DMS114 treated with DMSO at 0.1 percent for 48 hours (cell line): ENCODE measurements around the gene ABCF1.

Experiments used
- DNase-seq: peaks from one replicate; lab custom pipeline; 2025; ENCODE audit not compliant: unreplicated experiment; lab: John Stamatoyannopoulos, UW

ABCF1 gene

DNA sequence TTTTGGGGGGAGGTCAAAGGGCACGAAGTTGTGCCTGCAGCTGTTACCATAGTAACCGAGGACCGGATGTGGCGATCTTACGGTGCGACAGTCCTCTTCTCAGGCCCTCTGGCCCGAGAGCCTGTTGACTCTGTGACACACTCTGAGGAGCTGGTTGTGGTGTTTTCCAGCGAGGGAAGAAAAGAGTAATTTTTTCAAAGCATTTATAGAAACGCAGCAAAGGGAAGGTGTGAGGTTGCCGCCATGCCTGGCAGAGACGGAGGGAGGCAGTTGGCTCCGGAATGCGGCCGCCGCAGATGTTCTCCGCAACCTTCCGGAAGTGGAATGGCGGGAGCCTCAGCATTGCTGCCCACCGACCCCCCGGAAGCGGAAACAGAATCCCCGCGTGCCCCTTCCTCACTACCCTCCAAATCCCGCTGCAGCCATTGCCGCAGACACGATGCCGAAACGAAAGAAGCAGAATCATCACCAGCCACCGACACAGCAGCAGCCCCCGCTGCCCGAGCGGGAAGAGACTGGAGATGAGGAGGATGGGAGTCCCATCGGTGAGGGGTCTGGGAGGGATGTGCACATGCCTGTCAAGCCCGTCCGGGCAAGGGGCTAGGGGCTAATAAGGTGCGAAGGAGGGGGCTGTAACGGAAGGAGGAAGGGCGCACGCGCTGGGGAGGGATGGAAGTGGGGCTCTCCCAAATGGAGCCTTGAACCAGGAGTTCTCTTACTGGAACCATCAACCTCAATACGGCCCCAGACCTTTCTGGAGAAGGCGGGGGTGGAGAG lies 14.1 kb upstream of the ABCF1 start, which contains the start of gene PRR3:
PRR3 (plus strand) TSS at position 390 of the 777 bp plus-strand sequence; CDS start at position 440, 50 bp downstream.
- peak; percentile 95 for DNase-seq

DNA sequence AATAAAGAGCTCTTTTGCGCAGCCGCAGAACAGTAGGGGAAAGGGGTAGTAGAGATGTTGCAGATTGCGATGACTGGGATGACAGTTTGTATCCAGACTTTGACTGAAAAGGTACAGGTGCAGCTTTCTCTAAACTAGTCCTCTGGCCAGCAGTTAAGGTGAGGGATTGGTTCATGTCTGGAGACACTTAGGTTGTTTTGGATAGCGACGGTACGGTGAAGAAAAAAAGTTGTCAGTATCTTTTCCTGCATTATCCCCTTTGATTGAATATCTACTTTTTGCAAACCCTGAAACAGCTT lies 13.6 kb upstream of the ABCF1 start:
- peak; percentile 58 for DNase-seq

DNA sequence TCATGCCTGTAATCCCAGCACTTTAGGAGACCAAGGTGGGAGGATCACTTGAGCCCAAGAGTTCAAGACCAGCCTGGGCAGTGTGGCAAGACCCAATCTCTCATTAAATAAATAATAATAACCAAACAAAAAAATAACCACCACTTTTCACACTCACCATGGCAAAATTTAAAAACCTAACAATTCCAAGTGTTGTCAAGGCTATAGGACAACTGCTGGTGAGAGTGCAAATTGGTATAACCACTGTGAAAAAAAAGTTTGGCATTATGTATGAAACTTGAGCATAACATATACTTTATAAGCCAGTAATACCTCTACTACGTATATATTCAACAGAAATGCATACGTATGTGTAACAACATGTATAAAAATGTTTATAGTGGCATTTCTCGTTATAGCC lies 10.3 kb upstream of the ABCF1 start:
- DNase-seq, result no peak

DNA sequence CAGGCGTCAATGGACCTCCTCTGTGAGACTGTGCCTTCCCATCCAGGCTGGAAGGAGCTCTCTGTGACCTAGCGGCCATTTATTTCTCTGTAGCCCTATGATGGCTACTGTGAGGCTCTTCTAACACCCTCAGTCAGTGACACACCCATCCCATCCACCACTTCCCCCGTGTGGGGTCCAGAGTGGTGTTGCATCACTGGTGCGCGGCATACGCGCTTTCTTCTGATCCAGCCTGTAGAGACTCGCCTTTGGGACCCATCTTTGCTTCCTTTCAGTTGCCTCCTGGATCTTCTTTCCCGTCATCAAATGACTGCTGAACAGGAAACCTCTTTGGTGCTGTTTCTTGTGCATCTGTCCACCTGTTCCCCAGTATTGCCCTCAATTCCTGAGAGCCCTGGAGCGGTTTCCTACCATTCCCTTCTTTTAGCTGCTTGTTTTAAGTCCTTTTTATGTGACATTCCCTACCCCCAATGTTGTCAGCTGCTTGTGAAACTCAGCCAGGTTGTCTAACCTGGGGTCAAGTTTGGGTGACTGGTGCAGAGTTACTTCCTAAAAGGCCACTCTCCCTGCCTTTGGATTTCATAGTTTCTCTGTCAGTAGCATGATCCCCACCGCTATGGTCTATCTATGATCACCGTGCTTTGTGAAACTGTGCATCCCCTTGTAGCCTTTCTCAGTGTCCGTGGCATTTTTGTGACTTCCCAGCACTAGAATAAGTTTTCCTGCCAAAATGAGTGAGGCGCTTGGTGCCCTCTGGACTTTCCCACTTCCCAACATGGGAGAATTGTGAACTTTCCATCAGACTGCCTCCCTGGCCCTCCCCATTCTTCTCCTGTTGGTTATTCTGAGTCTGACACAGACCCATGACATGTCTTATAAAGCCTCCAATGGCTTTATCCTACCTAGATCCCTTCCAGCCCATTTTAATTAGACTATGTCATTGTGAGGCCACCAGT lies 8.5 kb upstream of the ABCF1 start:
- no peak for DNase-seq

DNA sequence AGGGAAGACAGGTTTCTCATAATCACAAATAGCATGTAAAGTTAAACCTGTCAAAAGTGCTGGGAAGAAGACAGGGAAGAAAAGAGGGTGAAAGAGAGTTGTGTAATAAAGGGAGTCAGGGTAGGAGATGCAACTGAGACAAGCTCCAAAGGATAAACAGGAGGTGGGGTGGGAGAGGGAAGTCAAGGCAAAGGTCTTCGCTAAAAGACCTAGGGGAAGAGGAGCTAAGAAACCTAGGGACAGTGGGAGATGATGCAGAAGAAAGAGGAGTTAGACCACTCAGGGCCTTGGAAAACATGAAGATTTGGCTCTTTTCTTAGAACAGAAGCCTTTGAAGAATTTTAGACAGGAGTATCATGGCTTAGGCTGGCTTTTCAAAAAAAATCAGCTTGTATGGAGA lies 7.1 kb upstream of the ABCF1 start:
- DNase-seq, result no peak

DNA sequence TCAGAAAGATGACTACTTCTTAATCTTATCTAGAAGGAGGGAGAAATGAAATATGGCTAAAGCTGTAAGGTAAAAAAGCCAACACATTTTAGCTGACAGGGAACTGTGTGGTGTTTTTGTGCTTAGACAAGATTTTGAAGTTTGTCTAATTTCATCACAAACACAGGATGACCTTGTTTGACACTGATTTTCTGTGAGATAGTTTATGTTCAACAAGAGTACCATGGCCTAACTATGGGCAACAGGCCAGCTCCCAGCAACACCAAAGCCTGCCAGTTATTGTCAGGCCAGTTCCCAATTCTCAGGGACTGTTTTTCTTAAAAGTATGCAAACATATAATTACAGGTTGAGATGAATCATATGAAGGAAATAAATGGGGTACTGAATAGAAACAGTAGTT lies 5.5 kb upstream of the ABCF1 start:
- no peak for DNase-seq

DNA sequence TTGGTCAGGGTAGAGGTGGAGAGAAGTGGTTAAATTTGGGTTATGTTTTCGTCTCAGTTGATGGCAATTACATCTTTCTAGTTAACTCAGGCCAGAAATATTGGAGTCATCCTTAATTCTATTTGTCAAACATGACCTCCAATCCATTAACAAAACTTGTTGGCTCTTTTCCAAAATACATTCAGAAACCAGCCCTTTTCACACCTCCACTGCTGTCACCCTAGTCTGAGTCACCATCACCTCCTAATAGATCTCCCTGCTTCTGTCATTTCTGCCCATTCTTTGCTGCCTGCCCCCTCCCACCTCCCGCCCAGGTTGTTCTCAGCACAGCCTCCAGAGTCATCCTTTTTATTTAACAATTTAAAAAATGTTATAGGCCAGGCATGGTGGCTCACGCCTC lies 3.0 kb upstream of the ABCF1 start:
- no peak for DNase-seq

DNA sequence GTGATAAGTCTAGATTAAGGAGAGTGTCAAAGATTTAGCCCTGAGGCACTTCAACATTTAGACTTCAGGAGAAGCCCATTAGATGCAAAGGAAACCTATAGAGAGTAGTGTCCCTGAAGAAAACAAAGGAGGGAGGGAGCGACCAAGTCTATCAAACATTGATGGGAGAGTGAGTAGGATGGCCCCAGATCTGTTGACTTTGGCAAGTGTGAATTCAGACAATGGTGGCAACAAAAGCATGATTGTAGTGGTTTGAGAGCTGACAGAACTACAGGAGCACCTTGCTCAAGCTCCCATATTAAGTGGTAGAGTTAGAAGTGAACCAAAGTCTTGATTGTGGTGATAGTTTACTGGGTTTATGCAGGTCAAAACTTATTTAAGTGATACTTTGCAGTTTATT lies 979 bp upstream of the ABCF1 start:
- no peak for DNase-seq

DNA sequence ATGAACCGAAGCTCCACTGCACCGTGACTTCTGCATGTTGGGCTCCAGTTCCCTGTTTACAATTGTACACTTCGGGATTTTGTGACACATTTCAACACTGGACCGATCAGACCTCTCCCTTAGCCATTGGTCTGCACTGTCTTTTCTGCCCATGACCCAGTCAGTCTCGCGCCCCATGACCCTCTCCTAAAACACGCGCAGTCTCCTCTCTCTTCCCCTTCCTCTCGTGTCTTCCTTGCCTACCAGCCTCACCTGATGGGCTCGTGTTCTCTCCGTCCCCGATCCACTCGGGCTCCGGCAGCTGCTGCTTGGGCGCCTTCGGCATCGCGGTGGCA lies 535 bp upstream of the ABCF1 start:
- peak; percentile 59 for DNase-seq

DNA sequence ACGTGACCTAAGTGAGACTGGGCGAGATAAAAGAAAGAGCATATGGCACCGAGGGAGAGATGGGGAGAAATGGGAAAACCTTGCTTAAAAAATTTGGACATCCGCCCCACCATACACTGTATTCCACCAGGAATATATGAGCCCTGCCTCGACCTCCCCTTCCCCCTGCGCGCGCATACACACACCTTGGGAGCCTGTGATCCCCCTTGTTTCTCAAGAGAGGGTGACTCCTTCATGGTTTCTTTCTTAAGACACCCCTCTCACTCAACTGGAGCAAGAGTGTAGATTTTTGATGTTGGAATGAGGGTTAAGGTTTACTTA lies 480 bp downstream of the ABCF1 start:
- no peak for DNase-seq

DNA sequence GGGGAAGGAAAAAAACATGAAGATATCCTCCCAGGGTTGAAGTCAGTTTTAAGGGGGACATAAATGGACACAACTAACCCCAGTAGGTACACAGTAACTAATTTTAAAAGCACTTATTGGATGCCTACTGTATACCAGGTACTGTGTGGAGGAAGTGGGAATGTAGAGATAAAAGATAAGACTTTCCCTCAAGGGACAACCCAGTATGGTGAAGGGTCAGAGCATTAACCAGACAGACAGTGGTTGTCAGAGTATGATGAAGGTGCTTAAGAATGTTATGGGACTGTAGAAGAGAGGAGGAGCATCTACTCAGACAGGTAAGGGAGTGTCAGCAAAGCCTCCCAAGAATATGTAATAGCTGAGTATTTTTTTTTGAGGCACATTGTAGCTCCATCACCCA lies 906 bp downstream of the ABCF1 start:
- DNase-seq, result no peak

DNA sequence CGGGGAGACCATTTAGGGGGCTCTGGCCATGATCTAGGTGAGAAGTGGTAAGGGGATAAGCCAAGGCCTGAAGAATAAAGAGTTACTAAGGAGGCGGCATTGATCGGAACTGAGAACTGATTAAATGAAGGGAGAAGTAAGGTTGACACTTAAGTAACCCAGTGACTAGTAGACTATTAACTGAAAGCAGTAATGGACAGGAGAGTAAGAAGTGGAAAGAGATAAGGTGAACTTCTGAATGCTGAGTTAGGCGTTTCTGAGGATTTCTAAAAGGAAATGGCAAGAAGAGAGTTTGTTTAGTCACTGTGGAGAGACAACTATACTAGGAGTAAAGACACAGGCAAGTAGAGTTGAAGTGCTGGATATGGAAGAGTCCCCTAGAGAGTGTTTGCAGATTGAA lies 1.9 kb downstream of the ABCF1 start:
- DNase-seq, result no peak

DNA sequence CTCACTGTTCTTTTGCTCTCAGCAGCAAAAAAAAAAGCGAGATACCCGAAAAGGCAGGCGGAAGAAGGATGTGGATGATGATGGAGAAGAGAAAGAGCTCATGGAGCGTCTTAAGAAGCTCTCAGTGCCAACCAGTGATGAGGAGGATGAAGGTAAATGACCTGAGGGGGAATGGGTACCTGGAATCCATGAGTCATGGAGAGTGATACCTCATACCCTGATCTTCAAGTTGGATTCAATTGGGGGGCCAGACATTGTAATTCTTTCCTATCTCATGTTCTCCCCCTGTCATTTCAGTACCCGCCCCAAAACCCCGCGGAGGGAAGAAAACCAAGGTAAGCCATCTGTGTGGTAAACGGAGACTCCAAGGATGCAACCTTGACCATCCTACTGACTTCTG lies 6.8 kb downstream of the ABCF1 start:
- DNase-seq, result no peak

DNA sequence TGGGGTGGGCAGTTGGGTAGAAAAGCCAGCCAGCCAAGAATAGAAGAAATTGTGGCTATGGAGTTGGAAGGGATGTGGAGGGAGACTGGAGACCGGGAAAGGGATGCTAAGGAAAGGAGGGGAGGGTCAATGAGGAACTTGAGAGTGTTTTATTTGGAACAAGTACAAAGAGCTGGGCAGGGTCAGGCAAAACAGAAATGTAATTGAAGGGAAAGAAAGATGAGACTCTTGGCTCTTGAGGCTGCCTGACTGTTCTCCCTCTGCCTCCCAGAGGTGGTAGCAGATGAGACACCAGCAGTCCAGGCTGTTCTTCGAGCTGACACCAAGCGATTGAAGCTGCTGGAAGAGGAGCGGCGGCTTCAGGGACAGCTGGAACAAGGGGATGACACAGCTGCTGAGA lies 12.7 kb downstream of the ABCF1 start:
- DNase-seq, result no peak

DNA sequence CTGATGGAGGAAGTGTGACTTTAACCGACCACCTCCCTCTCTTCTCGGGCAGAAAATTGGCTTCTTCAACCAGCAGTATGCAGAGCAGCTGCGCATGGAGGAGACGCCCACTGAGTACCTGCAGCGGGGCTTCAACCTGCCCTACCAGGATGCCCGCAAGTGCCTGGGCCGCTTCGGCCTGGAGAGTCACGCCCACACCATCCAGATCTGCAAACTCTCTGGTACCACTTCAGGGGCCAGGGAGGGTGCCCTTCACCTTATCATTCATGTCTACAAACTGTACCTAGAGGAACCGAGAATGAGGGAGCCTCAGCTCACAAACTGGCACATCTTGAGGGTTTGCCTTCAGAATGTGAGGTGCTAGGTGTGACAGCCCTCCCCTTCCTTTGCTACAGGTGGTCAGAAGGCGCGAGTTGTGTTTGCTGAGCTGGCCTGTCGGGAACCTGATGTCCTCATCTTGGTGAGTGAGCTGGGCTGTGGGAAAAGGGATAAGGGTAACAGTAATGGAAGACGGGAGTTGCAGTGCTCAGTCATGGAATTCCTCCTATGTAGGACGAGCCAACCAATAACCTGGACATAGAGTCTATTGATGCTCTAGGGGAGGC lies 18.6 kb downstream of the ABCF1 start:
- DNase-seq, result no peak

DNA sequence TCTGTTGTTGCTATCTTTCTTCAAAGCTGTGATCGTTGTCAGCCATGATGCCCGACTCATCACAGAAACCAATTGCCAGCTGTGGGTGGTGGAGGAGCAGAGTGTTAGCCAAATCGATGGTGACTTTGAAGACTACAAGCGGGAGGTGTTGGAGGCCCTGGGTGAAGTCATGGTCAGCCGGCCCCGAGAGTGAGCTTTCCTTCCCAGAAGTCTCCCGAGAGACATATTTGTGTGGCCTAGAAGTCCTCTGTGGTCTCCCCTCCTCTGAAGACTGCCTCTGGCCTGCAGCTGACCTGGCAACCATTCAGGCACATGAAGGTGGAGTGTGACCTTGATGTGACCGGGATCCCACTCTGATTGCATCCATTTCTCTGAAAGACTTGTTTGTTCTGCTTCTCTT lies 19.3 kb downstream of the ABCF1 start:
- no peak for DNase-seq

DNA sequence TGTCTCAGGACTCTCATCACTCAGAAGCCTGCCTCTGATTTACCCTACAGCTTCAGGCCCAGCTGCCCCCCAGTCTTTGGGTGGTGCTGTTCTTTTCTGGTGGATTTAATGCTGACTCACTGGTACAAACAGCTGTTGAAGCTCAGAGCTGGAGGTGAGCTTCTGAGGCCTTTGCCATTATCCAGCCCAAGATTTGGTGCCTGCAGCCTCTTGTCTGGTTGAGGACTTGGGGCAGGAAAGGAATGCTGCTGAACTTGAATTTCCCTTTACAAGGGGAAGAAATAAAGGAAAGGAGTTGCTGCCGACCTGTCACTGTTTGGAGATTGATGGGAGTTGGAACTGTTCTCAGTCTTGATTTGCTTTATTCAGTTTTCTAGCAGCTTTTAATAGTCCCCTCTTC lies 19.8 kb downstream of the ABCF1 start:
- DNase-seq, result no peak

DNA sequence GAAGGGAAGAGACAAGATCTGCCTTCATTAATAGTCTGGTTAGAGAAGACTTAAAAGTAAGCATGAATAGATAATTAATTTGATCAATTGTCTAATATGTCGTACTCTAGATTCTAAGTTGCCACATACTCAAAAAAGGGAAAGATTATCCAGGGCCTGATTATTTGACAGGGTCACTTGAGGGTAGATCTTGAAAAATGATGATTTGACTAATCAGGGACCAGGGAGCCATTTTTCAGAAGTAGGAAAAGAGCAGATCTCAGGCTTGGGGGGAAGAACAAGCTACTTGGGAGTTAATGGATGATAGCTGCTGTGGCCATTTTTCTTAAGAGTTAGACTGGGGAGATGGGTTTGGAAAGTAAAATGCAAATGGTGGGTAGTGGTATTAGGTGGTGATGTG lies 21.0 kb downstream of the ABCF1 start:
- DNase-seq, result no peak

DNA sequence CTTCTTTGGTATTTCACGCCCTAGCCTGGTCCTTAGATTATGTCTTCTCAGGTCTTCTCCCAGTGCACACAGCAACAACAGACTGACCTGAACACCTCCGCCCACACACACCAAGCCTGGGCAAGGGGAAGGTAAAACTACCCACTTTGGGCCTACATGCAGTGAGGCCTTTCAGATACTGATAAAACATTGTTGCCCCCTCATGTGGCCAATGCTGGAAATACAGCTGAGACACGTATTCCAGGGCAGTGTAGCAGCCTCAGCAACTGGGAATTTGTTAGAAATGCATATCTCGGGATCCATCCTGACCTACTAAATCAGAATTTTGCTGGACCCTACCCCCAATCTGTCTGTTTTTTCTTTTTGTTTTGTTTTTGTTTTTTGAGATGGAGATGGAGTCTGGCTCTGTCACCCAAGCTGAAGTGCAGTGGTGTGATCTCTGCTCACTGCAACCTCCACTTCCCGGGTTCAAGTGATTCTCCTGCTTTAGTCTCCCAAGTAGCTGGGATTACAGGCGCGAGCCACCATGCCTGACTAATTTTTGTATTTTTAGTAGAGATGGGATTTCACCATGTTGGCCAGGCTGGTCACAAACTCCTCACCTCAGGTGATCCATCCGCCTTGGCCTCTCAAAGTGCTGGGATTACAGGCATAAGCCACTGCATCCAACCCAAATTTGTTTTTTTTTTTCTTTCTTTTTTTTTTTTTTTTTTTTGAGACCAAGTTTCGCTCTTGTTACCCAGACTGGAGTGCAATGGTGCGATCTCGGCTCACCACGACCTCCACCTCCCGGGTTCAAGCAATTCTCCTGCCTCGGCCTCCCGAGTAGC lies 26.3 kb downstream of the ABCF1 start:
- DNase-seq, result peak; percentile 76

DNA sequence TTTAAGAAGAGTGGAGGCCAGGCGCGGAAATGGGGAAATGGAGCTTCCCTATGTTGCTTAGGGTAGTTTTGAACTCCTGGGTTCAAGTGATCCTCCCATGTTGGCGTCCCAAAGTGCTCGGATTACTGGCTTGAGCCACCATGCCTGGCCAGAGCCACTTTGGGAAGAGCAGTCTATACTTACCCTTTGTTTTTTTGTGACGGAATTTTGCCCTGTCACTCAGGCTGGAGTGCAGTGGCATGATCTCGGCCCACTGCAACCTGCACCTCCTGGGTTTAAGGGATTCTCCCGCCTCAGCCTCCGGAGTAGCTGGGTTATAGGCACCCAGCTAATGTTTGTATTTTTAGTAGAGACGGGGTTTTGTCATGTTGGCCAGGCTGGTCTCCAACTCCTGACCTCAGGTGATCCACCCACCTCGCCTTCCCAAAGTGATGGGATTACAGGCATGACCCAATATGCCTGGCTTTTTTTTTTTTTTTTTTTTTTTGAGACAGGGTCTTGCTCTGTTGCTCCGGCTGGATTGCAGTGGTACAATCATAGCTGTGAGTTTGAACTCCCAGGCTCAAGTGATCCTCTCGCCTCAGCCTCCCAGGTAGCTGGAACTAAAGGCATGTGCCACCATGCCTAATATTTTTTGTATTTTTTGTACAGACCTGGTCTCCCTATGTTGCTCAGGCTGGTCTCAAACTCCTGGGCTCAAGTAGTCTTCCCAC lies 27.8 kb downstream of the ABCF1 start:
- DNase-seq, result no peak
